IPS-NIHi7 (cell line): ENCODE results near the gene F2RL3.
A peak's percentile ranks its signal among the peaks of the same experiment; 100 is the strongest.

Experiments
- DNase-seq: peaks from one replicate; pipeline ENCODE4 v3.0.0; 2012; ENCODE audit warnings: mixed read lengths; ENCODE audit errors: extremely low spot score

F2RL3 gene

GRCh38 chr19:16894080-16894479 is 5.3 kb downstream of the F2RL3 start:
- no peak for DNase-seq

- DNase-seq: peak; percentile 52
Measured at GRCh38 chr19:16895467-16896145, 6.8 kb downstream of the F2RL3 start.

GRCh38 chr19:16896146-16897028 is 7.6 kb downstream of the F2RL3 start:
- DNase-seq: peak; percentile 50

- peak; percentile 99 for DNase-seq
Measured at GRCh38 chr19:16897029-16897855, 8.4 kb downstream of the F2RL3 start.

- no peak for DNase-seq
Measured at GRCh38 chr19:16897856-16898161, 9.0 kb downstream of the F2RL3 start.

GRCh38 chr19:16898361-16899015 is 9.7 kb downstream of the F2RL3 start:
- no peak for DNase-seq

GRCh38 chr19:16899566-16900075 is 10.8 kb downstream of the F2RL3 start:
- peak; percentile 78 for DNase-seq

- DNase-seq: no peak
Measured at GRCh38 chr19:16901491-16902175, 12.8 kb downstream of the F2RL3 start.

GRCh38 chr19:16902545-16902944 is 13.7 kb downstream of the F2RL3 start:
- DNase-seq: no peak

- DNase-seq: no peak
Measured at GRCh38 chr19:16903347-16903746, 14.5 kb downstream of the F2RL3 start.

- no peak for DNase-seq
Measured at GRCh38 chr19:16904599-16904998, 15.8 kb downstream of the F2RL3 start.

- DNase-seq: no peak
Measured at GRCh38 chr19:16908759-16909158, 20.0 kb downstream of the F2RL3 start.

- DNase-seq: no peak
Measured at GRCh38 chr19:16911046-16911445, 22.2 kb downstream of the F2RL3 start.

GRCh38 chr19:16912780-16913179 is 24.0 kb downstream of the F2RL3 start:
- DNase-seq: no peak

- no peak for DNase-seq
Measured at GRCh38 chr19:16914421-16914820, 25.6 kb downstream of the F2RL3 start.

- no peak for DNase-seq
Measured at GRCh38 chr19:16915135-16915534, 26.3 kb downstream of the F2RL3 start.

- DNase-seq: no peak
Measured at GRCh38 chr19:16915734-16916133, 26.9 kb downstream of the F2RL3 start.

- no peak for DNase-seq
Measured at GRCh38 chr19:16917401-16917800, 28.6 kb downstream of the F2RL3 start.

- no peak for DNase-seq
Measured at GRCh38 chr19:16919496-16919895, 30.7 kb downstream of the F2RL3 start.

GRCh38 chr19:16920816-16921529 is 32.2 kb downstream of the F2RL3 start:
- no peak for DNase-seq
